Endothelial cell of umbilical vein (primary cell): ENCODE data around the gene GAB2. TPM values are rescaled to one million over a fixed set of nuclear protein-coding genes. Genes with fewer than 3 reads are reported as not detected.

ENCODE experiments used
- BruUV-seq: library from RNA; stranded (reverse); fragments of 400-500 nt; replicated peaks from 2 replicates; lab custom pipeline; 2021; lab: Mats Ljungman, UMichigan
- CTCF ChIA-PET: fragments of 300-600, 350-600 bp; sonication (Branson Sonifier 250); formaldehyde crosslinking; loops from one replicate; lab custom pipeline; 2021; ENCODE audit warnings: antibody characterized with exemption, inconsistent platforms; lab: Charles Lee
- POLR2A ChIA-PET: fragments of 300-600, 350-600 bp; sonication (Branson Sonifier 250); formaldehyde crosslinking; loops from one replicate; lab custom pipeline; 2021; ENCODE audit warnings: antibody characterized with exemption, inconsistent platforms; lab: Charles Lee
- DNase-seq: peaks from one replicate; pipeline ENCODE4 v3.0.0-alpha.2; 2011; ENCODE audit warnings: low read depth, low spot score
- FAIRE-seq: peaks from 2 replicates; lab custom pipeline; 2011; peaks lifted over from hg19 to GRCh38; lab: Jason Lieb, UNC
- H2AFZ ChIP-seq: 2 replicates; pipeline ENCODE4 v1.6.0; 2012; ENCODE audit warnings: low read depth, low read length, control low read depth, inconsistent platforms
- H3K27ac ChIP-seq: 2 replicates; pipeline ENCODE4 v1.5.1; 2011; ENCODE audit warnings: low read depth, mild to moderate bottlenecking, control low read depth, low read length, moderate library complexity; ENCODE audit not compliant: insufficient read depth
- H3K27me3 ChIP-seq, 2 experiments: 2 replicates each; pipeline versions ENCODE4 v1.6.0 to v1.6.1; 2011; ENCODE audit warnings: low read length in 2 of 2, mixed read lengths in 1 of 2; ENCODE audit not compliant: control insufficient read depth in 2 of 2, insufficient read depth in 2 of 2
- H3K36me3 ChIP-seq, 2 experiments: 2 replicates in 1 of 2; 3 replicates in 1 of 2; pipeline ENCODE4 v1.5.1; 2011; ENCODE audit warnings: low read length in 2 of 2, mild to moderate bottlenecking in 1 of 2, moderate library complexity in 1 of 2; ENCODE audit not compliant: control insufficient read depth in 2 of 2, insufficient read depth in 2 of 2; ENCODE audit errors: extremely low read depth in 1 of 2
- H3K4me1 ChIP-seq: 3 replicates; pipeline ENCODE4 v1.5.1; 2011; ENCODE audit warnings: mild to moderate bottlenecking, low read length; ENCODE audit not compliant: control insufficient read depth, insufficient read depth; ENCODE audit errors: extremely low read depth
- H3K4me2 ChIP-seq: 2 replicates; pipeline ENCODE4 v1.6.1; 2011; ENCODE audit warnings: low read length, control low read depth, mixed read lengths; ENCODE audit not compliant: insufficient read depth
- H3K4me3 ChIP-seq, 3 experiments: fragments of 200-600 bp in 1 of 3; sonication (generic), shearing (Covaris generic) in 1 of 3; replicated peaks in 1 of 3; 2 replicates each; pipeline ENCODE4 v1.5.1; 2011 to 2016; ENCODE audit warnings: control low read depth in 3 of 3, low read length in 3 of 3, mild to moderate bottlenecking in 2 of 3, inconsistent platforms in 1 of 3, low read depth in 1 of 3, moderate library complexity in 1 of 3; ENCODE audit not compliant: insufficient read depth in 1 of 3
- H3K79me2 ChIP-seq: 2 replicates; pipeline ENCODE4 v1.6.0; 2012; ENCODE audit warnings: low read length, inconsistent platforms; ENCODE audit not compliant: control insufficient read depth, insufficient read depth
- H3K9ac ChIP-seq: replicated peaks from 2 replicates; pipeline ENCODE3; 2011; ENCODE audit warnings: low read length, control low read depth; ENCODE audit not compliant: insufficient read depth; ENCODE audit errors: extremely low read depth
- H3K9me1 ChIP-seq: replicated peaks from 3 replicates; pipeline ENCODE4 v1.6.0; 2011; ENCODE audit warnings: mild to moderate bottlenecking, low read length; ENCODE audit not compliant: control insufficient read depth, insufficient read depth; ENCODE audit errors: extremely low read depth
- H3K9me3 ChIP-seq: replicated peaks from 2 replicates; pipeline ENCODE4 v1.5.1; 2012; ENCODE audit warnings: low read length, inconsistent platforms; ENCODE audit not compliant: control insufficient read depth, insufficient read depth
- H4K20me1 ChIP-seq: replicated peaks from 2 replicates; pipeline ENCODE3; 2011; ENCODE audit warnings: mild to moderate bottlenecking, low read length; ENCODE audit not compliant: control insufficient read depth, insufficient read depth; ENCODE audit errors: extremely low read depth
- EZH2 ChIP-seq: IDR thresholded peaks from 2 replicates; pipeline ENCODE4 v1.6.1; 2012; ENCODE audit warnings: borderline replicate concordance, low read depth, mild to moderate bottlenecking, moderate library complexity, low read length, inconsistent platforms; ENCODE audit not compliant: severe bottlenecking
- FOS ChIP-seq: IDR thresholded peaks from 2 replicates; pipeline ENCODE4 v1.6.1; 2011; ENCODE audit warnings: mild to moderate bottlenecking, low read length, moderate library complexity, borderline replicate concordance; ENCODE audit not compliant: insufficient read depth
- GATA2 ChIP-seq: IDR thresholded peaks from 2 replicates; pipeline ENCODE4 v1.7.0; 2011; ENCODE audit warnings: low read depth, mild to moderate bottlenecking, moderate library complexity, mixed read lengths, low read length; ENCODE audit not compliant: insufficient read length, insufficient read depth
- JUN ChIP-seq: IDR thresholded peaks from 2 replicates; pipeline ENCODE4 v1.6.1; 2011; ENCODE audit warnings: borderline replicate concordance, low read depth; ENCODE audit not compliant: insufficient read length, insufficient read depth
- MYC ChIP-seq: IDR thresholded peaks from one replicate; pipeline ENCODE4 v1.6.1; 2011; ENCODE audit warnings: mild to moderate bottlenecking, low read depth, low read length
- POLR2A ChIP-seq: IDR thresholded peaks from 2 replicates; pipeline ENCODE4 v1.6.1; 2012; ENCODE audit warnings: low read depth, mild to moderate bottlenecking, control low read depth, low read length
- POLR2AphosphoS5 ChIP-seq: IDR thresholded peaks from 2 replicates; pipeline ENCODE4 v1.6.1; 2012; ENCODE audit warnings: low read depth, mild to moderate bottlenecking, control low read depth, low read length, moderate library complexity; ENCODE audit not compliant: insufficient read depth
- dilution Hi-C: fragments of 300-500 bp; cut with MboI; formaldehyde crosslinking; loops from one replicate; pipeline ENCODE4 v1.15.0; 2019; ENCODE audit warnings: low sequenced_read_pairs; ENCODE audit not compliant: extremely low pct_ligation_motif_present
- intact Hi-C: fragments of 100-400 bp; cut with micrococcal nuclease; formaldehyde crosslinking; loops from one replicate; pipeline ENCODE4 v1.10.0; 2022
- polyA plus RNA-seq, 4 experiments: library from polyadenylated mRNA; depleted of rRNA in 3 of 4; stranded (reverse) in 3 of 4; unstranded in 1 of 4; fragments of >200 nt; gene quantifications; 2 replicates each; pipeline versions ENCODE4 v1.2.1 to v1.2.3, GENCODE V29; 2011 to 2012; ENCODE audit warnings: missing spikeins in 1 of 4
- total RNA-seq: library from RNA; stranded (reverse); gene quantifications from 2 replicates; pipeline ENCODE4 v1.2.3, GENCODE V29; 2021
- TF ChIP-seq, protein P1 (sequence below), 2 donors: IDR thresholded peaks; 1 replicate in 1 of 2; 2 replicates in 1 of 2; pipeline ENCODE4 v1.5.1; 2011; ENCODE audit warnings: low read length in 2 of 2, mild to moderate bottlenecking in 2 of 2, moderate library complexity in 2 of 2, control low read depth in 1 of 2, inconsistent platforms in 1 of 2, low read depth in 1 of 2; ENCODE audit not compliant: insufficient read depth in 1 of 2; ENCODE audit errors: extremely low read depth in 1 of 2
- TF ChIP-seq, protein P2 (sequence below): IDR thresholded peaks from 2 replicates; pipeline ENCODE4 v1.6.1; 2011; ENCODE audit not compliant: insufficient read depth, insufficient read length

Gene GAB2
- total and polyA plus RNA-seq, 2 donors (not counting 3 experiments of a cell fraction or from before 2014, with no cell fraction given), result 19.6 to 39.6 TPM

DNA sequence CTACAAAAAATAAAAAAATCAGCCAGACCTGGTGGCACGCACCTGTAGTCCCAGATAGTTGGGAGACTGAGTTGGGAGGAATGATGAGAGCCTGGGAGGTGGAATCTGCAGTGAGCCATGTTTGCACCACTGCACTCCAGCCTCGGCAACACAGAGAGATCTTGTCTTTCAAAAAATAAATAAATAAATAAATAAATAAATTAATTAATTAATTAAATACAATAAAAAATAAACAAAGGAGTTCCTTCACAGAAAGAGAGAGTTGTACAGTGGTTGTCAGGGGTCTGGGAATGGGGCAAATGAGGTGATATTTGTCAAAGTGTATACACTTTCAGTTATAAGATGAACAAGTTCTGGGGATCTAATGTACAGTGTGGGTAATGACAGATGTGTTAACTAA, 49.8 kb upstream of the GAB2 start:
- intact Hi-C loops (no loop called here), dilution Hi-C loops (no loop called here)
- no peak for DNase-seq
- H3K4me3 ChIP-seq, result no peak overlapping the region
- H3K79me2 ChIP-seq, result no peaks in the 10 kb centered on the region
- no peaks in the 10 kb centered on the region for H3K9me3 ChIP-seq
- no peak overlapping the region for H3K9ac ChIP-seq
- no peaks in the 10 kb centered on the region for H3K9me1 ChIP-seq
- H3K27me3 ChIP-seq, result no peaks in the 10 kb centered on the region
- H4K20me1 ChIP-seq, result no peaks in the 10 kb centered on the region
- ChIA-PET POLR2A (no interaction called here), CTCF (no interaction called here)
- no TSS peak for BruUV-seq
- no peak for TF ChIP-seq GATA2
- TF ChIP-seq, protein P1, sequence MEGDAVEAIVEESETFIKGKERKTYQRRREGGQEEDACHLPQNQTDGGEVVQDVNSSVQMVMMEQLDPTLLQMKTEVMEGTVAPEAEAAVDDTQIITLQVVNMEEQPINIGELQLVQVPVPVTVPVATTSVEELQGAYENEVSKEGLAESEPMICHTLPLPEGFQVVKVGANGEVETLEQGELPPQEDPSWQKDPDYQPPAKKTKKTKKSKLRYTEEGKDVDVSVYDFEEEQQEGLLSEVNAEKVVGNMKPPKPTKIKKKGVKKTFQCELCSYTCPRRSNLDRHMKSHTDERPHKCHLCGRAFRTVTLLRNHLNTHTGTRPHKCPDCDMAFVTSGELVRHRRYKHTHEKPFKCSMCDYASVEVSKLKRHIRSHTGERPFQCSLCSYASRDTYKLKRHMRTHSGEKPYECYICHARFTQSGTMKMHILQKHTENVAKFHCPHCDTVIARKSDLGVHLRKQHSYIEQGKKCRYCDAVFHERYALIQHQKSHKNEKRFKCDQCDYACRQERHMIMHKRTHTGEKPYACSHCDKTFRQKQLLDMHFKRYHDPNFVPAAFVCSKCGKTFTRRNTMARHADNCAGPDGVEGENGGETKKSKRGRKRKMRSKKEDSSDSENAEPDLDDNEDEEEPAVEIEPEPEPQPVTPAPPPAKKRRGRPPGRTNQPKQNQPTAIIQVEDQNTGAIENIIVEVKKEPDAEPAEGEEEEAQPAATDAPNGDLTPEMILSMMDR (IDR thresholded peaks at IDR 0.05; ENCODE audit: extremely low read depth in 1 of 2, insufficient read depth in 1 of 2, low read depth in 1 of 2, low read length in 2 of 2), result no peak
- no peak for TF ChIP-seq MYC
- no peak for FAIRE-seq
- no peak overlapping the region for H2AFZ ChIP-seq
- H3K36me3 ChIP-seq, result no peaks in the 10 kb centered on the region
- no peak overlapping the region for H3K4me2 ChIP-seq
- H3K27ac ChIP-seq, result no peak overlapping the region
- H3K4me1 ChIP-seq, result peaks cover 11% of the 10 kb centered on the region

GRCh38 chr11:78465169-78465942, 47.7 kb upstream of the GAB2 start:
- Histone ChIP-seq H3K4me3 (no peak overlapping the region), H3K27me3 (no peaks in the 10 kb centered on the region), H4K20me1 (no peaks in the 10 kb centered on the region), H3K79me2 (no peaks in the 10 kb centered on the region), H3K4me2 (no peak overlapping the region), H3K9me3 (no peaks in the 10 kb centered on the region), H2AFZ (no peak overlapping the region), H3K4me1 (peaks cover 24% of the 10 kb centered on the region), H3K9me1 (no peaks in the 10 kb centered on the region), H3K9ac (no peak overlapping the region), H3K36me3 (no peaks in the 10 kb centered on the region), H3K27ac (no peak overlapping the region)
- ChIA-PET POLR2A (no interaction called here), CTCF (interaction anchor here (1.3 kb wide), 1 partner anchor 11 kb away, joined by 3 read pairs; no protein-coding TSS in a partner anchor)
- BruUV-seq, result no TSS peak
- TF ChIP-seq POLR2AphosphoS5, result no peak
- TF ChIP-seq JUN, result no peak
- no peak for TF ChIP-seq MYC
- TF ChIP-seq FOS, result no peak
- no peak for TF ChIP-seq GATA2
- TF ChIP-seq, protein P2, sequence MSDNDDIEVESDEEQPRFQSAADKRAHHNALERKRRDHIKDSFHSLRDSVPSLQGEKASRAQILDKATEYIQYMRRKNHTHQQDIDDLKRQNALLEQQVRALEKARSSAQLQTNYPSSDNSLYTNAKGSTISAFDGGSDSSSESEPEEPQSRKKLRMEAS, result no peak
- TF ChIP-seq, protein P1 (IDR thresholded peaks at IDR 0.05; ENCODE audit: extremely low read depth in 1 of 2, insufficient read depth in 1 of 2, low read depth in 1 of 2, low read length in 2 of 2), result no peak
- no peak for TF ChIP-seq EZH2
- TF ChIP-seq POLR2A, result no peak
- intact Hi-C loops (no loop called here), dilution Hi-C loops (no loop called here)
- FAIRE-seq (no peak), DNase-seq (no peak)
